CD4-positive, alpha-beta T cell treated with Interferon gamma for 1 hour (primary cell): Measurements from ENCODE around the gene NXF1.
"Not testable (repeated sequence)": the region's sequence is repeated elsewhere in the genome, so short reads cannot be mapped to it uniquely, and the experiment has no call there.

Source experiments
- DNase-seq: peaks from one replicate; pipeline ENCODE4 v3.0.0-alpha.2; 2020

NXF1 gene

DNA sequence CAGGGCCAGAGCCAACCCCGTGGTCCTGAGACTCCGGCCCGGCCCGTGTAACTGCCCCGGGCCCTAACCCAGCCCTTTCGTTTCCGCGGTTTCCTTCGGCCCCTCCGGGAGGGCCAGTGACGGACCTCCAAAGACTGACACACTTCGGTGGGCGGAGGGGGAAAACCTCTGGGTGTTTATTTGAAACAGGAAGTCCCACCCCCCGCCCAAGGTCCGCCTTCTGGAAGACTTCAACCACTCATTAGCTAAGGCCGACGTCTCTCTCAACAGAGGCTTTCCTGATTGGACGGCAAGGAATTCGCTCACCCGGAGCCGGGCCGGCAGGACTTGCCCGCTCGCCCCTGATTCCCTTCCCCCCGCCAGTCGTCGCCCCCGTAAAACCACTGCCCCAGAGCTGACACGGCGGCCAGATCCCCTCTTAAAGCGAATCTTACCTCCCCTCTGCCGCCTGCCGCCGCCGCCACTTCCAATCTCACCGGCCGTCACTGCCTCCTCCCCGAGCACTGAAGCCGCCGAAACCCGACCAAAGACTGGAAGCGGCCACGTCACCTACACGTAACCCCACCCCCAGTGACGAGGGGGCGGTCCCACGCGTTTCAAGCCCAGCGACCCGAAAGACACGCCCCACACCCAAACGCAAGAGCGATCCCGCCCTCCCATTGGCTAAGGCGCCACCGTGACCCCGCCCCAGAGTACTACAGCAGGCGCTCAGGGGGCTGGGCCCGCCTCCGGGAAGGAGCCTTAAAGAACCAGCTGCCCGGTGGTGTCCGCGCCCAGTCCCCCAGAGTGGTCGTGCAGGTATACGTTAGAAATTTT, 26.5 kb upstream of the NXF1 start, which contains the start of gene STX5:
Gene STX5, minus strand, starts transcription at position 532 of the 816 bp plus-strand sequence. CDS start 808 bp downstream, outside the sequence.
- DNase-seq, result peak; percentile 98

DNA sequence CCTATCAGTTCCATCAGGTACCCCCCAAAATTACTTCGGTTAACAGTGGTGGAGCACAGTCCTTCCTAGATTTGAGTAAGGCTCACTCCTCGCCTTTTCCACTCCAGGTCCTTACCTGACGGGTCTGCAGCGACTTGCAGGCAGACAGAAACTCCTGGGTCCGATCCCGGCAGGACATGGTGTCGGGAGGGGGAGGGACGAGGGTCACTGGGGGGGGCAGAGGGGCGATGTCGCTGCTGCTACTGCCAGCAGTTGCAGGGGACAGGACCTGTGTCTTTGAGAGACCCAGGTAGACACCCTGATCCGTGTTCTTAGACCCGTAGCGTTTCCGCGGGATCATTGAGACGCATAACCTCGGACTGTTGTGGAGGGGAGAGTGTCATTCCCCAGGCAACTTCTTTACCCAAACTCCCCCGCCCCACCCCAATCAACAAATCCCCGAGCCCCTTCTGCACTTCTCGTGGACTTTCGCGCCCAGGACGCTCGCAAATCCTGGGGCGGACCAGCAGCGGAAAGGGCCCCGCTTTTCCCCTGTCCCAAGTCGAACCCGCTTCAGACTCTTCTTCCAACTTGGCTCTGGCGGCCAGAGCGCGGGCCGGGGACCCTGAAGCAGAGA, 25.8 kb upstream of the NXF1 start:
- DNase-seq, result no peak

DNA sequence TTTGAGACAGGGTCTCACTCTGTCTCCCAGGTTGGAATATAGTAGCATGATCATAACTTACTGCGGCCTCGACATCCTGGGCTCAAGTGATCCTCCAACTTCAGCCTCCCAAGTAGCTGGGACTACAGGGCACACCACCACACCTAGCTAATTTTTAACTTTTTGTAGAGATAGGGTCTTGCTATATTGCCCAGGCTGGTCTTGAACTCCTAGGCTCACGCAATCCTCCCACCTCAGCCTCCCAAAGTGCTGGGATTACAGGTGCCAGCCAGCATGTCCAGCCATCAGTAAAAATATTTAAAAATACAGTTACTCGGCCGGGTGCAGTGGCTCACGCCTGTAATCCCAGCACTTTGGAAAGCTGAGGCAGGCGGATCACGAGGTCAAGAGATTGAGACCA, 22.9 kb upstream of the NXF1 start:
- DNase-seq, result not testable (repeated sequence)

DNA sequence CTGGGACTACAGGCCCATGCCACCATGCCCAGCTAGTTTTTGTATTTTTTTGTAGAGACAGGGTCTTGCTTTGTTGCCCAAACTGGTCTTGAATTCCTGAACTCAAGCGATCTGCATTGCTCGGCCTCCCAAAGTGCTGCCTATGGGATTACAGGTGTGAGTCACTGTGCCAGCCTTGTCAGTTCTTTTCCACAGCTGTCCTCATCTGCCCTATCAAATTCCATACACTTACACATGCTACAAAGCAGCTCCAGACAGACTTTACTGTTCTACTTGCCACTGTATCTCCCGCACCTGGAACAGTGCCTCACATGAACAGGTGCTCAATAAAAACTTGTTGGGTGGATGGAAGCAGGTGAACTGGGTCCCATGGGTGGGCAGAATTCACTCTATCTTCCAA, 18.4 kb upstream of the NXF1 start:
- no peak for DNase-seq

DNA sequence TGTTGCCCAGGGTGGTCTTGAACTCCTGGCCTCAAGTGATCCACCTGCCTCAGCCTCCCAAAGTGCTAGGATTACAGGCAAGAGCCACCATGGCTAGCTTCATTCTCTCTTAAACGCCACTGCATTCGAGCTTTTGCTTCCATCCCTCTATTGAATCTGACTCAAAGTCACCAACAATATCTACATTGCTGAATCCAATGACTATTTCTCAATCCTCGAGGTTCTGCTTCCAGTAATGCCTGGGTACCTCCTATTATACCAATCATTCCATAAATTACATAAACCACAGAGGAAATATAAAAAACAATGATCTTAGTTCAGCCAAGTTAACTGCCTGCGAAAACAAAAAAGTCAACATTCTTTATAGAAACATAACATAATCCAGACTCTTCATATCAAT, 11.9 kb upstream of the NXF1 start:
- no peak for DNase-seq

DNA sequence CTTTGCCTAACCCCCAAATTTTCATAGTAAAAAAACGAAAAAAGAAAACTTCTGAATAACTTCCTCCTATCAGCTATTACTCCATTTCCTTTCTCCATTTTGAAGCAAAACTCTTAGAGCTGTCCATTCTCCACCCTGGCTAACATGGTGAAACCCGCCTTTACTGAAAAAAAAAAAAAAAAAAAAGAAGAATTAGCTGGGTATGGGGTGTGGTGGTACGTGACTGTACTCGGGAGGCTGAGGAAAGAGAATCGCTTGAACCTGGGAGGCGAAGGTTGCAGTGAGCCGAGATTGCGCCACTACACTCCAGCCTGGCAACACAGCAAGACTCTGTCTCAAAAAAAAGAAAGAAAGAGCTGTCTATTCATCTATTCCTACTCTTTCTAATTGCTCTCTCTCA, 11.3 kb upstream of the NXF1 start:
- DNase-seq, result peak; percentile 50

DNA sequence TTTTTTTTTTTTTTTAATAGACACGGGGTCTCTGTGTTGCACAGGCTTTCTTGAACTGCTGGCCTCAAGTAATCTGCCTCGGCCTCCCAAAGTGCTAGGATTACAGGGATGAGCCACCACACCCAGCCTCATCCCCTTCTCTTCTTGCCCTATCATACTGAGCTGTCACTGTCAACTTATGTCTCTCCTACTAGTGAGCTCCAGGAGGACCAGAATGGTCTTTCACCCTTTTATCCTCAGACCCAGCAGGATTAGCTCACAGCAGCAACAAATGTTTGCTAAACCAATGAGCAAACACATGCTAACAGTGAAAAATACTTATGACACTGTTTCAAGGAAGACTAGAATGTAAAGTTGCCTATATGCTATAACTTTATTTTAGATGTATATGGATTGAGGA, 6.4 kb upstream of the NXF1 start:
- no peak for DNase-seq

DNA sequence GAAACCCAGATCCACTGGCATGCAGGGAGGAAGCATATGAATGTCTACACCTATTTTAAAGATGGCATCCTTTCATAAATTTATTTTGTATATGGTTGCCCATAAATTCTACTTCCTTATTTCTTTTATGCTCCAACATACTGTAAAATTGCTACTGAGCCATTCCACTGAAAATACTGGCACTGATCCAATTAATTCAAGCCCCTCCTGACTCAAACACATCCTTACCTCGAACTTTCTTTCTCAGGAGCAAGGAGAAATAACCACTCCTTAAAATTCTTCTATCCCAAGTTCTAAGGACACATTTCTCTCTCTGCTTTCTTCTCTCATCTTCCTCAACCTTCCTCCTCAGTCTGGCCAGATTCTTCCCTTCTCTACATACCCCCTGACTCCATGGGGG, 5.5 kb upstream of the NXF1 start:
- no peak for DNase-seq

DNA sequence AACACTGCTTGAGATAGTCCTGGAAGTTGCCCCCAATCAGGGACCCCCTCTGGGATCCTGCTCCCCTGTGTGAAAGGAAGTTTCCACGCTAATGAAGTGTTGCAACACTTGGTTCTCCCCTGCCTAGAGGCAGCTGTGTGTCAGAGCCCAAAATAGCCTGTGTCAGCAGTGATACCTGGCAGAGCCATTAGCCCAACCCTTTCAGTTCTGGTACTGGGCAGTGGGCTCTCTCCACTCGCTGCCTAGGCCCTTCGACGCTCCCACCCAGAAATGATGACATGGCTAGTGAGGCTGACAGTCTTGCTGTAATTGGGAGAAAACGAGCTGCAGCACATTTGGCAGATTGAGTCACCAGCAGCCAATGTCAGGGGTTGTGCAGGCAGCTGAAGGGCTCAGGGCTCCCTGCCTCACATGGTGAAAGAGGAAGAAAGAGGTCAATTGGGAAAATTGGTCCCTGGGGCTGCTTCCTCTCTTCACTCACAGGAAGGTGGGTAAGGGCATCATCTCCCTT, 1.4 kb upstream of the NXF1 start:
- DNase-seq, result peak; percentile 55

DNA sequence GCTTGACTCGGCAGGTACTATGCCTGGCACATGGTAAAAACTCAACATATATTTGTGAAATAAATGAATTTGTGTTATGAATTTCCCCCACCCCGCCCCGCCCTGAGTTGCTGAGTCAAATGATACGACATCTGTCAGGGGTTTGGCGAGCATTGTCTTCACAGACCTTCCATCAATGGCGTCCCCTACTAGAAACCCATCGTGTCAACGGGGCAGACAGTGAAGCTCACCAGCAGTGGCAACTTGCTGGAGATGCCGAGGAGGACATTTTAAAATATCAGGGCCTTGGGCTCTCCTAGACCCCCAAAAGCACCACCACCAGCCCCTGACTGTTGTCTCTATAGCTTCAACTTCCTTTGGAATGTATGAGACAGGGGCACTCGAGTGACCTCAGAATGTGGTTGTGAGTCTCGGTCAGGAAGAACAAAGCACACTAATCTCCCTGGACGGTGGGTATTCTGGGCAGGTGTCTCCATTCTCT, 761 bp upstream of the NXF1 start:
- no peak for DNase-seq

DNA sequence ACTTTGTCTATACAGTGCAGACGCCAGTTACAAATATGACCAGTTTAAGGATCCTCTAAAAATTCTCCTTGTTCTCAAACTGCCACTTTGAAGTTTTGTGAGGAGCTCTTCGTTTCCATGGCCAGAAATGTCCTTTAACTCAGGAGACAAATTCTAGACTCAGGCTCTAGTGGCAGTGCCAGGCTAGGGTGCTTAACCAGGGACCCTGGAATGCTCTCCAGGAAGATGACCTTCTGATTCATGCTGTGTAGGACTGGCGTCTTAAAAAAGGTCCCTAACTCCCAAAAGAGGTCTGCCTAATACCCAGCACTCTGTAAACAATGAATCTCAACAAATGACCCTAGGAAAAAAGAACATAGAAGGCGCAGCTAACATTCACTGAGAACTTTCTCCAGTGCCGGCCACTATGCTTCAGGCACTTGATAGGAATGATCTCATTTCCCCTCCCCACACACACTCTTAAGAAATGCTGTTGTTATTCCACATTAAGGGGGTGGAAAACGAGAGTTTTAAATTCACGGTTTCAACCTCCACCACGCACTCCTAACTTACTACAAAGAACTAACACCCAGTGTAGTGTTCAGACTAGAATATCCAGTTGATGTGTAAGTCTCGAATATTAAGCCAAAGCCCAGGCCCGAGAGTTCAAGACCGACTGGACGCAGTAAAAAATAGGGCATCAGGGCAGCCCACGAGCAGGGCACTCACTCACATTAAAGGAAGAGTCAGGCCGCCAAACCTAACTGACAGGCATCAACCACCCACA, 747 bp downstream of the NXF1 start:
- no peak for DNase-seq

DNA sequence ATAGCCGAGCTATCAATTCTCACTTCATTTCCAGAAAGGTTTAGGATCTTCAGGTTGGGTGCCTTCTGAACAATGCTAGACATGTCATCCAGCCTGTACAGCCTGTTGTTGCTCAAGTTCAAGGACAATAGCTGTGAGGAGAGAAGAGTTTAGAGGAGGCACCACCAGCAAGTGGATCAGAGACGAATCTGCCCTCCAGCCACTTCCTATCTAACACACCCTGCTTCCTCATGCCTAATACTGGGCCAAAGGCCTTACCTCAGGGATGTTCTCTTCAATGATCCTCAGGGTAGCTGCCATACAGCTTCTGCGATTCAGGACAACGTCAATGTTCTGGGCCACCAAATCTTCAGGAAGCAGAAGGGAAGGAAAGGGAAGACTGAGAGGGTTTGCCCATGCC, 4.2 kb downstream of the NXF1 start:
- DNase-seq, result no peak

DNA sequence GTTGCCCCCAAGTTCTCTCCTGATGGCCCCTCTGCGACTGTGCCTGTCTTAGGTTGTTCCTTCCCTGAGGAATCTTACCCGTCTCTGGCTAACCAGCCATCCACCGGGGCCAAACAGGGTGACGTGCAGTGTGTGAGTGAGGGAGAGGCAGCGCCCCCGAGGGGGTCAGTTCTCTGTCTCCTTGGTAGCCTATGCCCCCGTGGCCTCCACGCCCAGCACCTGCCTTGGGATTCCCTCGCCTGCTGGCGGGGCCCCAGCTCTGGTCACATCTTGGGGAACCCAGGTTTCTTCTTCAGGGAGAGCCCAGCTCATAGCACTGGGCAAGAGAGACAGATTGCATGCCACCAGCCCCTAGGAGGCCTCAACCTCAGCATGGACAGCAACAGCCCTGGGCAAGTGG, 5.8 kb downstream of the NXF1 start:
- no peak for DNase-seq

DNA sequence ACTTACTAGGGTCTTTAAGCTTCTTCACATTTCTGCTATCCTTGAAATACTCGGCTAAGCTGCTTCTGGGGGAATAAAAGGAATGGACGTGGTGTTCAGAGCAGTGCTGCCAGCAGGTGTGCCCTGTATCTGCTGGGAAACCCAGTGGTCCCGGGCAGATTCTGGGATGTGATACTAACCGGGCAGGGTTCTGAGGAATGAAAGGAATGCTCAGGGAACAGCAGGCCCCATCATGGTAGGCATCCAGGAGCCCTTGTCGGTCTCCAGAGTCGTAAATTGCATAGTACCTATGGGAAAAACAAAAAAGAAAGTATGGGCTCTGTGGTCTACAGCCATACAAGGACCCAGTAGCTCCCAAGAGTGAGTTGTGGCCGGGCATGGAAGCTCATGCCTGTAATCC, 9.0 kb downstream of the NXF1 start:
- no peak for DNase-seq

DNA sequence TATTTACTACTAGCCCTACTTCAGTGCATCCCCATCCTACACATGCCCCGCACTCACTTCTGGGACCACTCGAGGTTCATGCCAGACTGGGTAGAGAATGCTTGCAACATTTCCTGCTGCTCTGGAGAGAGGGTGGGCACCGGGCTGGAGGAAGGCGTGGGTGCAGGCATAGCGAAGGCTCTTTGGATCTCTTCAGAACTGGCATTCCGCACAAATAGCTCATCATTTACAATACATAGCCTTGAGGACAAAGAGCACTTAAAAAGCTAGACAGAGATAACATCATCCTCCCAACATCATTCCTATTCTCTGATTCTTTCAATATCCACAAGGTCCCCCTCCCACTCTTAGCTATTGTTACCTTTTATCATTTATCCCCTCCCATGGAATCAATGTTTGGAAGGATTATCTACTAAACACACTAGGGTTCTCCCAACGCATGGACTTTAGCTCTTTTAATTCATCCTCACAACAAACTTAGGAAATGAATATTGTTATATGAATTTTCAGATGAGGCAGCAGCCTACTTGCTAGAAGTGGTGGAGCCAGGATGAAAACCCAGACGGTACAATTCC, 11.0 kb downstream of the NXF1 start:
- no peak for DNase-seq

DNA sequence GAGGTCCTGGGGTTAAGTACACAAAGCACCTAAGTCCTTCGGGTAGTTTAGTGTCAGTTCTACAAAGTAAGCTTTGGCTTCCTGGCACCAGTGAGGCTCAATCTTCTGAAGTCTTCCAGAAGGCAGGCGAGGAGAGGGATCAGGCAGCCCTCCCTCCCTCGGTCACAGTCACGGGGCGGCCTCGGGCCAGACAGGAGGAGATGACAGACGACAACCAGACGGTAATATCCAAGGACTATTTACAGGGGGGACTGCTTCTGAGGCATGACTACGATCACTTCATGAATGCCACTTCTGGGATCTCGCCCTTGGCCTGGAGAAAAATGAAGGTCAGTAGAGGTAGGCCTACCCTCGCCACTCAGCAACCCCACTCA, 13.1 kb downstream of the NXF1 start:
- DNase-seq, result no peak

DNA sequence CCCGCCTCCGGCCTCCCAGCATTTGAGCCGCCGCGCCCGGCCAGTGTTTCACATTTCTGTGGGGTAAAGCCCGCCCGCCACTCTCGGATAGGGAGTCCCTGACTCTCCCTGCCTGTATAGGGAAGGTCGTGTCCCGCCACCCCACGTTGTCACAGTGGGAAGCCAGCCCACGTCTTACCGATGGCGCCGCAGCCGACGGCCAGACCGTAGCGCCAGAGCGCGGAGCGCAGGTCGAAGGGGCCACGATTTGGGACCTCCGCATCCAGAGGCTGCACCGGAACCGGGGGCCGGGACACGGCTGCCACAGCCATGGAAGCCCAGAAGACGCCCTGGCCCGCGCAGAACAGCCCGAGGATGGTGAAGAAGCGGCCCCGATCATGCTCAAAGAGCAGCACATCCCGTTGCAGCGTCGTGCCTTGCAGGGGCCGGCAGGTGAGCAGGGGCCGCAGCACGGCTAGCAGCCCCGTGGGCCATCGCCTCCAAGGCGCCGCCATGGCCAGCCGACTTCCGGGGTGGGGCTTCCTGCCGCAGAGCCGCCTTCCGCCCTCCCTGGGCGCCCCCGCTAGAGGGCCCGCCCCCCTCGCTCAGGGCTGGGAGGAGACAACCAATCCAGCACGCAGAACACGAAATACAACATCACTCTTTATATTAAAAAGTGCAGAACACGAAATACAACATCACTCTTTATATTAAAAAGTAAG, 13.6 kb downstream of the NXF1 start, which contains the start of gene TMEM223:
Gene TMEM223, minus strand, starts transcription at position 506 of the 701 bp plus-strand sequence. Its CDS starts 12 bp downstream, at position 494.
- peak; percentile 85 for DNase-seq

DNA sequence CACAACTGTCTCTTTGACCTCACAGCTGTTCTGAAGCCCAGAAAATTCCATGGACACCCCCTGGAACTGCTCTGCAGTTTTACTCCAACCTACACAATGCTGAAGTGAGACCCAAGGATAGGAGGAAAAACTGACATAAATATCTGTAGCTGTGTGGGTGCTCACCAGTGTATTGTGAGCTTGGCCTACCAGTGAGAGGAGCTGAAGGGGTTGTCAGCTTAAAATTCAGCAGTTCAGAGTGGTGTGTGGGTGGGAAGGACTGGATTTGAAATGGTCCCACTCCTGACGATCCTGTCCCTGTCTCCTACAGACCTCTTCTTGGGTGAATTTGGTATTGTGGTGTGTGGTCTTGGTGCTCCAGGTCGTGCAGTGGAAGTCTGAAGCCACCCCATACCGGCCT, 15.7 kb downstream of the NXF1 start:
- no peak for DNase-seq

DNA sequence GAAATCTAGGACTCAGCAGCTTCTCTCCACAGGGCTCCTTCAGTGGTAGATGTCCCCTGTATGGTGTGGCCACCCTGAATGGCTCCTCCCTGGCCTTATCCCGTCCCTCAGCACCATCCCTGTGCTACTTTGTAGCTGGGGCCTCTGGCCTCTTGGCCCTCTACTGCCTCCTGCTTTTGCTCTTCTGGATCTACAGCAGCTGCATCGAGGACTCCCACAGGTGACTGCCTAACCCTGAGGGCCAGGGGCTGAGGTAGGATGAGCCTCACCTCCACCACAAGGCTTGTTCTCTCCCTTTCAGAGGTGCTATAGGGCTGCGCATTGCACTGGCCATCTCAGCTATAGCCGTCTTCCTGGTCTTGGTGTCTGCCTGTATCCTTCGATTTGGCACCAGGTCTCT, 16.2 kb downstream of the NXF1 start:
- DNase-seq, result no peak

DNA sequence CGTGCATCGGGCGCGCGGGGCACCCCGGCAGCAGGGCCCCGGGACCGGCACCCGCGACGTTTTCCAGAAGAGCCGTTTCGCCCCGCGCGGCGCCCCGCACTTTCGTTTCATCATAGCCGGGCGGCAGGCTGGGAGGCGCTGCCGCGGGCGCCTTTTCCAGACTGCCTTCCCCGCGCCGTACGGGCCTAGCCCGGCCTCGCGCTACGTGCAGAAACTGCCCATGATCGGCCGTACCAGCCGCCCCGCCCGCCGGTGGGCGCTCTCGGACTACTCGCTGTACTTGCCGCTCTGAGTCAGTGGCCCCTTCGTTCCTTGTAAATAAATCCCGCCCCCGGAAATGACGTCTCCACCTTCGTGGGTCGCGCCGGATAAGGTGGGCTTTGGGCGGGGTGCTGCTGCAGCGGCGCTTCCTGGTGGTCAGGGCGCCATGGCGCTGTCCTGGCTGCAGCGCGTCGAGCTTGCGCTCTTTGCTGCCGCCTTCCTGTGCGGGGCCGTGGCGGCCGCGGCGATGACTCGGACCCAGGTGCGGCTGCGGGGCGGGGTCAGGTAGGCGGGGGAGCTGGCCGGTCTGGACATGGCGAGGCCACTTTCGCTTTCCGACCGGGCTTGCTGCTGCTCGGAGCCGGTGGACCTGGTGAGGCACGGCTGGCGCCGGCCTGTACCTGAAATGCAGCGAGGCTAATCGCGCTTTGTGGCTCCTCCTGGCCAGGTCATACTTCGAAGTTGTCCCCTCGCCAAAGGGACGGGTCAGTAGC, 18.1 kb downstream of the NXF1 start, which contains the start of gene TMEM179B:
Gene TMEM179B, plus strand, starts transcription at position 398 of the 755 bp plus-strand sequence. Its CDS starts 30 bp downstream, at position 428.
- peak; percentile 97 for DNase-seq

DNA sequence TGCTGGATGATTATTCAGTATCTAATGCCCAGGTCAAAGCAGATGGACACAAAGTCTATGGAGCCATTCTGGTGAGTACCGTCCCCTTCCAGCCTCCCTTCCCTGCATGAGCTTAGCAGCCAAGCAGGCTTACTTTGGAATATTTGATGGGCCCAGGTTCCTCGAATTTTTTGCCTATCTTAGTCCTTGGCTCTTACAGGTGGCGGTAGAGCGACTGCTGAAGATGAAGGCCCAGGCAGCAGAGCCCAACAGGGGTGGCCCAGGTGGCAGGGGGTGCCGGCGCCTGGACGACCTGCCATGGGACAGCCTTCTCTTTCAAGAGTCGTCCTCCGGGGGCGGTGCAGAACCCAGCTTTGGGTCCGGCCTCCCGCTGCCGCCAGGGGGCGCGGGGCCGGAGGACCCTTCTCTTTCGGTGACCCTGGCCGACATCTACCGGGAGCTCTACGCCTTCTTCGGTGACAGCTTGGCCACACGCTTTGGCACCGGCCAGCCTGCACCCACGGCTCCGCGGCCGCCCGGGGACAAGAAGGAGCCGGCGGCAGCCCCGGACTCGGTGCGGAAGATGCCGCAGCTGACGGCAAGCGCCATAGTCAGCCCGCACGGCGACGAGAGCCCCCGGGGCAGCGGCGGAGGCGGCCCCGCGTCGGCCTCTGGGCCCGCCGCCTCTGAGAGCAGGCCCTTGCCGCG, 18.8 kb downstream of the NXF1 start:
- peak; percentile 87 for DNase-seq
